GM18505 (cell line): Measurements from ENCODE around the gene PTCRA.
"Not testable (repeated sequence)": the region's sequence is repeated elsewhere in the genome, so short reads cannot be mapped to it uniquely, and the experiment has no call there.

Experiments
- ATAC-seq: cut with Tn5 transposase; IDR thresholded peaks from one replicate; pipeline ENCODE4 v1.9.1; 2021; ENCODE audit not compliant: unreplicated experiment
- POLR2A ChIP-seq: IDR thresholded peaks from 4 replicates; pipeline ENCODE4 v1.6.1; 2011; ENCODE audit warnings: borderline replicate concordance; ENCODE audit not compliant: insufficient read depth, insufficient read length; ENCODE audit errors: extremely low read depth

Gene PTCRA

DNA sequence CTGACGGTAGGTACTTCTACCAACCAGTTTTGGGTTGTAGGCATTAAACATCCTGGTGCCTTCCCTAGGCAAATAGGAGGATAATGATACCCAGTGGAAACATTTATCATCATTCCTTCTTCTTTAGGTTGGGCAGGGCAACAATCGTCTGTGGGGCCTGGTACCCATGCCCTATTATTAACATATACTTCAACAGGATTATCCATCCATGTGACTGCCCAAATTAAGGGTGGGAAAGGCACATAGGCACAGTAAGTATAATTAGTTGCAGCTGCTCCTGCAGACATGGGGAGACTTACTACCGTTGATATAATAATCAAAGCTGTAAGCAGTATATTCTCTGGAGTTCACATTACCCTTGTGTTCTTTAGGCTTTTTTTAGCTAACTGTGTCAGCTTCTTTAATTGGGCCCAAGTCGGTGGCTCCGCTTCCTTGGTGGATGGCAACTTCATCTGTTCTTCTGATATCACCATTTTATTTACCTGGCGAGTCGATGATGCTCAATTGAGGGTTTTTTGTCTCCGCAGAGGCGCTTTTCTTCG, 19.6 kb upstream of the PTCRA start:
- no peak for TF ChIP-seq POLR2A
- ATAC-seq = no peak

DNA sequence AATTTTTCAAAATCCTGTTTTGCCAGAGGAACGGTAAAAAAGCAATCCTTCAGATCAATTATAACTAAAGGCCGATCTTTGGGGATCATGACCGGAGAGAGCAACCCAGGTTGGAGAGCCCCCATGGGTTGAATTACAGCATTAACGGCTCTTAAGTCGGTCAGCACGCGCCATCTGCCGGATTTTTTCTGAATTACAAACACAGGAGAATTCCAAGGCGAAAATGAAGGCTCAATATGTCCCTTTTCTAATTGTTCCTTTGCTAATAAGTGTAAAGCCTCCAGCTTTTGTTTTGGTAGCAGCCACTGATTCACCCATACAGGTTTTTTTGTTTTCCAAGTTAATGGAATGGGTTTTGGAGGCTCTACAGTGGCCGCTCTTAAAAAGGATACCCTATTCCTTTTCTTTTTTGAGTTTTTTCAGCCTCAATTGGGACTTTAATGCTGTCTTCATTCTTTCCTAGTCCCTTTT, 16.9 kb upstream of the PTCRA start:
- no peak for TF ChIP-seq POLR2A
- no peak for ATAC-seq

DNA sequence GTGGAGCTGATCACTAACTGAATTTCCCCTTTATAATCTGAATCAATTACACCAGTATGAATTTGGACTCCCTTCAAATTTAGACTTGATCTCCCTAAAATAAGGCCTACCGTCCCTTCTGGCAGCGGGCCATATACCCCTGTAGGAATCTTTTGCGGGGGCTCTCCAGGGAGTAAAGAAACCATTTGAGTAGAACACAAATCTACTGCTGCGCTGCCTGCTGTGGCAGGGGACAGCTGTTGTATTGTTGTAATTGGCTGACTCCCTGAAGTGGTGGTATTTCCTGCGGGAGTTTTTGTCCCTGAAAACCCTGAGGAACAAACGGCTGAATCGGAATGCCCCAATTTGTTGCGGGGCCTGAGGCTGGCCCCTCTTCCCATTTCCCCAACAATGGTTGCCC, 16.0 kb upstream of the PTCRA start:
- ATAC-seq = no peak
- no peak for TF ChIP-seq POLR2A

DNA sequence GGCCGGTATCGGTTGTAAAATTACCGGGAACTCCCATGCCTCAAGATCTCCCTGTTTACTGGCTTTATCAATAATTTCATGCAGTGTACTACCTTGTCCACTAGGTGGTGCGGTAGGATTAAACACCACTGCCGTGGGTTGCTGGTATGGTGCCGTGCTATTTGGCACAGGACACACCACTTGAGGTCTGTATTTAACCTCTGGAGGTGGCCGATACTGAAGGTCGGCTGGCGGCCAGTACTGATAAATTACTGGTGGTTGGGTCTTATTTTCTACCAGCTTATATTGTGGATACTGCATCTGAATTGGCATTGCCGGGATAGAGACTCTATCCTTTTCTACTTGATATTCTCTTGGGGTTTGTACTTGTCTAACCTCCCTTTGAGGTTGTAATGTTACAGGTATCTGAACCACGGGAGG, 14.3 kb upstream of the PTCRA start:
- no peak for ATAC-seq

DNA sequence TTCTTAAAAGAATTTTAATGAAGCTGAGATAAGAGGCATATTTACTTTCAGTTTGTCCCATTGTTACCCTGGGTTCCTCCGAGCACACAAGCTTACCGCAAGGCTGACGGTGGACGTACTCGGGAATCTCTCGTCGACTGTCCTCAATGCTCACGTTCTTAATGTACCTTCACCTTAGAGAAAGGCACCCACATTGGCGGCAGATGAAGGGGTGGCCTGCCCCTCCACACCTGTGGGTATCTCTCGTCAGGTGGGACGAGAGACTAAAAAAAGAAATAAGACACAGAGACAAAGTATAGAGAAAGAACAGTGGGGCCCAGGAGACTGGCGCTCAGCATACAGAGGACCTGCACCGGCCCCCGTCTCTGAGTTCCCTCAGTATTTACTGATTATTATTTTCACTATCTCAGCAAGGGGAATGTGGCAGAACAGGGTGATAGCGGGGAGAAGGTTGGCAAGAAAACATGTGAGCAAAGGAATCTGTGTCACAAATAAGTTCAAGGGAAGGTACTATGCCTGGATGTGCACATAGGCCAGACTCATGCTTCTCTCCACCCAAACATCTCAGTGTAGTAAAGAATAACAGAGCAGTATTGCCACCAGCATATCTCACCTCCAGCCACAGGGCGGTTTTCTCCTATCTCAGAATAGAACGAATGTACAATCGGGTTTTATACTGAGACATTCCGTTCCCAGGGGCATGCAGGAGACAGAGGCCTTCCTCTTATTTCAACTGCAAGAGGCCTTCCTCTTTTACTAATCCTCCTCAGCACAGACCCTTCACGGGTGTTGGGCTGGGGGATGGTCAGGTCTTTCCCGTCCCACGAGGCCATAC, 13.2 kb upstream of the PTCRA start:
- ATAC-seq = not testable (repeated sequence)

More for the DNA sequence above, 14.3 kb upstream of the PTCRA start:
- TF ChIP-seq POLR2A = no peak

DNA sequence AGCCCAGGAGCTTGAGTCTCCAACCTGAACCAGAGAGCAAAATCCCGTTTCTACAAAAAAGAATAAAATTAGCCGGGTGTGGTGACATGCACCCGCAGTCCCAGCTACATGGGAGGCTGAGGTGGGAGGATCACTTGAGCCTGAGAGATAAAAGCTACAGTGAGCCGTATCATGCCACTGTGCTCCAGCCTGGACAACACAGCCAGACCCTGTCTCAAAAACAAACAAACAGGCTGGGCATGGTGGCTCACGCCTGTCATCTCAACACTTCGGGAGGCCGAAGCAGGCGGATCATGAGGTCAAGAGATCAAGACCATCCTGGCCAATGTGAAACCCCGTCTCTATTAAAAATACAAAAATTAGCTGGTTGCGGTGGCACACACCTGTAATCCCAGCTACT, 11.4 kb upstream of the PTCRA start:
- TF ChIP-seq POLR2A = no peak
- no peak for ATAC-seq

DNA sequence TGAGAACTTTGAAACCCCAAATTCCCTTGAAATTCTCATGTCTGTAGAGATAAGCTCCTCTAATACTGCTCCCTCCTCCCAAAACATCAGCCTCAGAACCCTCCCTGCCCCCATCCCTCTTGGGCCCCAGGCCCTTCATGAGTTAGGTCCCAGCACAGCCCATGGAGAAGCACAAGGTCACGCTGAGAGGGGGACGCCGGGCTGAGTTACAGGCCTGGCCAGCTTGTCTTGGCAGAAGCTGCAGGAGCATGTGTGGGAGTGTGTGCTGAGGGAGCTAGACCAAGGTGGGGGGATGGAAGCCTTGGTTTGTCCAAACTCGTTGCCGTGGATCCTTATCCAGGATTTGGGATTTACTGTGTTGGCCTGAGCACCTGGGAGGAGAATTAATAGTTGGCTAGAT, 8.5 kb upstream of the PTCRA start:
- no peak for TF ChIP-seq POLR2A
- ATAC-seq = no peak

DNA sequence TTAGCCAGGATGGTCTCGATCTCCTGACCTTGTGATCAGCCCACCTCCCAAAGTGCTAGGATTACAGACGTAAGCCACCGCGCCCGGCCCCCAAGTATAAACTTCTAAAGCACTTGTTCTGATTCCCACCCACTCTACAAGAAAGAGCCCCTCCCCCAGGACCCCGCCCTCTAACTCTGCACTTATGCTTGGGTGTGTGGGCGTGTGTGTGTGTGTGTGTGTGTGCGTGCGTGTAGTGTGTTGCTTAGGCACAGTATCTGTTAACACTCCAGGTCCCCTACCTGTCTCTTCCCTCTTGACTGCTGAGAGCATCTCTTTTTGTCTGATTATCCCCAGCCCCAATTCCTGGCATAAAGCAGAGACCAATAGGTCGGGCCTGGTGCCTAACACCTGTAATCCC, 6.0 kb upstream of the PTCRA start:
- ATAC-seq = no peak
- TF ChIP-seq POLR2A = no peak

DNA sequence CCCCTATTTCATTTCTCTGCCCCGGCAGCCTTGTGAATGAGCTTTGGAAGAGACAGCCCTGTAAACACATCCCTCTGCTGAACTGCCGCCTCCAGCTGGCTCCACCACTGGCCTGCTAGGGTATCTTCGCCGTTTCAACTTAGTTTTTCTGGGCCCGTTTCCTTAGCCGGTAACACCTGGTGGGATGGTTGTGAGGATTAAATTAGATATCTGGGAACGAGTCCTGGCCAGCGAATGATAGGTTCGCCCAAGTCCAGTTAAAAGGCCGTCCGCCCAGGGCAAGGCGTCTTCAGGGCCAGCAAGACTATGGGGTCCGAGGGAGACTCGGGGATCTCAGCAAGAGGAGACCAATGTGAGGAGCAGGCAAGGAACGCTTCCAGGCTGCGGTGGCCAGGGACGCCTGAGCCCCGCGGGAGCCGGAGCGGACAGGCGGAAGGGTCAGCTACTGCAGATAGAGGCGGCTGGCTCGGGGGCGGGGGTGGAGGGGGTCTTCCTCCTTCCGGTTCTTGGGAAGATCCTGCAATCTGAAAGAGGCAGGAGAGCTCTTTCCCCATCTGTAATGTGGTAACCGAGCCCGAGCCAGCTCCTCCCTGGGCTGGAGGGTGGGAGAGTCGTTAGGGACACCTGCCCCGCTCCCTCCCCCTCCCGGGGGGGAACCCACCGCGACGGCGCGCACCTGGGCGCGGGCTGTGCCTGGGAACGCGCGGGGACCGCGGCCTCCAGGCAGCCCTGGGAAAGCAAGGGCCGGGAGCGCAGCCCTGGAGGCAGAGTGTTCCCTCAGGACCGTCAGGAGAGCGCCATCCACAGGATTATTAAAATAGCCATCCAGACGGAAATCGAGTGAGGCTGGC, 4.5 kb upstream of the PTCRA start:
- ATAC-seq = no peak
- TF ChIP-seq POLR2A = no peak

DNA sequence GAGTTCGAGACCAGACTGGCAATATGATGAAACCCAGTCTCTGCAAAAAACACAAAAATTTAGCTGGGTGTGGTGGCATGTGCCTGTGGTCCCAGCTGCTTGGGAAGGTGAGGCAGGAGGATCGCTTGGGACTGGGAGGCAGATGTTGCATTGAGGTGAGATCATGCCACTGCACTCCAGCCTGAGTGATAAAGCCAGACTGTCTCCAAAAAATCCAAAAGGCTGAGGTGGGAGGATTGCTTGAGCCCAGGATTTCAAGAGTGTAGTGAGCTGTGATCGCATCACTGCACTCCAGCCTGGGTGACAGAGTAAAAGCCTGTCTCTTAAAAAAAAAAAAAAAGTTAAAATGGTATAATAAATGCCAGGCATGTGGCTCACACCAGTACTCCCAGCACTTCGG, 1.3 kb upstream of the PTCRA start:
- no peak for TF ChIP-seq POLR2A
- ATAC-seq = no peak

DNA sequence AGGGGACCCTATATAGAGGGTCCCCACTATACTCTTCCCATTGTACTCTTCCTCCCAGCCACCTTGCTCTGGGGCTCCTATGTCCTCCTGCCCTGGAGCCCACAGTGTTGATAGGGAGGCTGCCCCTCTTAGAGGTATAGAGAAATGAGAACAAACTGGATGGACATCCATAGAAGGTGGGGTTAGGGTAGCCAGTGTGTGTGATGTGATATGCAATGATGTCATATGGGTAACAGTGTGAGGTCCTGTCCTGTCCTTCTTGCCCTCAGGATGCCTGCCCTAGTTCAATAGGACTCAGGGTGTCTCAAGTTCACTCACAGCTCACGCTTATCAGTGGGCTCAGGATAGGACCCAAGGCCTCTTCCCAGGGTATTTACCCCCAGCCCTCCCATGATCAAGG, 435 bp downstream of the PTCRA start:
- TF ChIP-seq POLR2A = no peak
- ATAC-seq = no peak

DNA sequence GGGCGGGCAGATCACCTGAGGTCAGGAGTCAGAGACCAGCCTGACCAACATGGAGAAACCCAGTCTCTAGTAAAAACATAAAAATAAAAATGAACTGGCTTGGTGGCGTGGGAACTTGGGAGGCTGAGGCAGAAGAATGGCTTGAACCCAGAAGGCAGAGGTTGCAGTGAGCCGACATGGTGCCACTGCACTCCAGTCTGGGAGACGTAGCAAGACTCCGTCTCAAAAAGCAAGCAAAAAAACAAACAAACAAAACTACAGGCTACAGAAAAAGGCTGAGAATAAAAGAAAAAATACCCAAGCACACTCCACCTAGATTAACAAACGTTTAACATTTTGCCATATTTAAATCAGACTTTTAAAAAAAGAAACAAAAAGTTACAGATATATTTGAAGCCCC, 5.9 kb downstream of the PTCRA start:
- no peak for ATAC-seq
- TF ChIP-seq POLR2A = no peak

DNA sequence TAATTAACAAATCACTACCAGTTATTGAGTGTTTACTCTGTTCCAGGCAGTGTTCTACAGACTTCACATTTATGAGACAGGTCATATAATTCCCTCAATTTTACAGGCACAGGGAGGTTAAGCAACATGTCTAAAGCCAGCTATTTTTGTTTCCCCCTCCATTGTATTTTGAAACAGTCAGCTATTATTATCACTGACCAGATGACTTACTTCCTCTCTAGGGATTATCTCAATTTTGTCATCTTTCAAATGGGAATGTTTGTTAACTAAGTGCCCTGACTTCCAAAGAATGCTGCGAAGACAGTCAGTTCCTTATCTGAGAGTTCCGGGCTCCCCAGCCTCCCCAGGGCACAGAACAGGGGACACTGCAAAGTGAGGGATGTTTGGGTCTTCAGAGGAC, 7.8 kb downstream of the PTCRA start:
- TF ChIP-seq POLR2A = no peak
- no peak for ATAC-seq

DNA sequence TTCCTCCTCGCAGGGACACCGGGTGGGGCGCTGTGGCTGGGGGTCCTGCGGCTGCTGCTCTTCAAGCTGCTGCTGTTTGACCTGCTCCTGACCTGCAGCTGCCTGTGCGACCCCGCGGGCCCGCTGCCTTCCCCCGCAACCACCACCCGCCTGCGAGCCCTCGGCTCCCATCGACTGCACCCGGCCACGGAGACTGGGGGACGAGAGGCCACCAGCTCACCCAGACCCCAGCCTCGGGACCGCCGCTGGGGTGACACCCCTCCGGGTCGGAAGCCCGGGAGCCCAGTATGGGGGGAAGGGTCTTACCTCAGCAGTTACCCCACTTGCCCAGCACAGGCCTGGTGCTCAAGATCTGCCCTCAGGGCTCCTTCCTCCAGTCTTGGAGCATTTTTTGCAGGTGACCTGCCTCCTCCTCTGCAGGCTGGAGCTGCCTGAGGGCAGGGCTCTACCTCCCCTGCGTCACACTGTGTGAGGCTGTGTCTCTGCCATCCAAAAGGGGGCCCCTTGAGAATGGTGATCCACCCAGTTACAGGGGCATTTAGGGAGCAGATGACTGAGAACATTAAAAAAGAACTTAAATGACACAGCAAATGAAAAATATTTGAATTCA, 9.5 kb downstream of the PTCRA start:
- TF ChIP-seq POLR2A = no peak
- ATAC-seq = no peak
